WTC11 (cell line): ENCODE measurements around the gene ZNF74. TPM values are rescaled to one million over a fixed set of nuclear protein-coding genes. Genes with fewer than 3 reads are reported as not detected.

Source experiments
- CREB1 ChIP-seq: sonication (generic); formaldehyde crosslinking; IDR thresholded peaks from 2 replicates; pipeline ENCODE4 v1.8.0; 2023; ENCODE audit warnings: mild to moderate bottlenecking, missing genetic modification reagents
- CREM ChIP-seq: sonication (generic); formaldehyde crosslinking; IDR thresholded peaks from 2 replicates; pipeline ENCODE4 v1.8.1; 2022; ENCODE audit warnings: mild to moderate bottlenecking, missing genetic modification reagents, moderate library complexity
- E2F5 ChIP-seq: sonication (generic); formaldehyde crosslinking; IDR thresholded peaks from 2 replicates; pipeline ENCODE4 v1.8.1; 2022; ENCODE audit warnings: mild to moderate bottlenecking, moderate library complexity, missing genetic modification reagents
- FOXP1 ChIP-seq: sonication (generic); formaldehyde crosslinking; IDR thresholded peaks from 2 replicates; pipeline ENCODE4 v1.8.0; 2022; ENCODE audit warnings: missing genetic modification reagents, mild to moderate bottlenecking, moderate library complexity, borderline replicate concordance
- GABPB1 ChIP-seq: sonication (generic); formaldehyde crosslinking; IDR thresholded peaks from 2 replicates; pipeline ENCODE4 v1.8.1; 2023; ENCODE audit warnings: mild to moderate bottlenecking, missing genetic modification reagents
- NFATC4 ChIP-seq: fragments of 250-450 bp; sonication (Bioruptor Pico); IDR thresholded peaks from 2 replicates; pipeline ENCODE4 v1.9.0; 2021; ENCODE audit warnings: mild to moderate bottlenecking
- PRRX2 ChIP-seq: fragments of 250-450 bp; sonication (Bioruptor Pico); IDR thresholded peaks from 2 replicates; pipeline ENCODE4 v1.8.0; 2021; ENCODE audit warnings: mild to moderate bottlenecking
- SOX15 ChIP-seq: fragments of 250-450 bp; sonication (Bioruptor Pico); IDR thresholded peaks from 2 replicates; pipeline ENCODE4 v1.9.0; 2021; ENCODE audit warnings: mild to moderate bottlenecking
- TCF7 ChIP-seq: sonication (generic); formaldehyde crosslinking; IDR thresholded peaks from 2 replicates; pipeline ENCODE4 v1.8.0; 2022; ENCODE audit warnings: mild to moderate bottlenecking, low read depth, missing genetic modification reagents, moderate library complexity
- ZBTB21 ChIP-seq: sonication (generic); formaldehyde crosslinking; IDR thresholded peaks from 2 replicates; pipeline ENCODE4 v1.8.1; 2023; ENCODE audit warnings: mild to moderate bottlenecking, missing genetic modification reagents, borderline replicate concordance
- ZNF121 ChIP-seq: sonication (generic); formaldehyde crosslinking; IDR thresholded peaks from 2 replicates; pipeline ENCODE4 v1.8.0; 2023; ENCODE audit warnings: missing genetic modification reagents
- ZNF317 ChIP-seq: sonication (generic); formaldehyde crosslinking; IDR thresholded peaks from 2 replicates; pipeline ENCODE4 v1.8.1; 2023; ENCODE audit warnings: low read depth, mild to moderate bottlenecking, moderate library complexity, missing genetic modification reagents, borderline replicate concordance
- ZNF396 ChIP-seq: fragments of 250-450 bp; sonication (Bioruptor Pico); IDR thresholded peaks from 2 replicates; pipeline ENCODE4 v1.8.0; 2021; ENCODE audit warnings: mild to moderate bottlenecking, moderate library complexity, borderline replicate concordance
- total RNA-seq: library from RNA; stranded (reverse); gene quantifications from 3 replicates; pipeline ENCODE4 v1.2.3, GENCODE V29; 2021
- TF ChIP-seq, protein P1 (sequence below): sonication (generic); formaldehyde crosslinking; IDR thresholded peaks from 2 replicates; pipeline ENCODE4 v1.8.0; 2022; ENCODE audit warnings: missing genetic modification reagents
- TF ChIP-seq, protein P2 (sequence below): sonication (generic); formaldehyde crosslinking; IDR thresholded peaks from 2 replicates; pipeline ENCODE4 v1.8.1; 2023; ENCODE audit warnings: mild to moderate bottlenecking, missing genetic modification reagents
- TF ChIP-seq, protein P3 (sequence below): fragments of 250-450 bp; sonication (Bioruptor Pico); conservative IDR thresholded peaks from 2 replicates; pipeline ENCODE4 v1.9.0; 2021; ENCODE audit warnings: mild to moderate bottlenecking
- TF ChIP-seq, protein P4 (sequence below): sonication (generic); formaldehyde crosslinking; IDR thresholded peaks from 2 replicates; pipeline ENCODE4 v1.8.1; 2022; ENCODE audit warnings: mild to moderate bottlenecking, missing genetic modification reagents, moderate library complexity, borderline replicate concordance
- TF ChIP-seq, protein P5 (sequence below): sonication (generic); formaldehyde crosslinking; IDR thresholded peaks from 2 replicates; pipeline ENCODE4 v1.8.1; 2023; ENCODE audit warnings: mild to moderate bottlenecking, missing genetic modification reagents, borderline replicate concordance
- TF ChIP-seq, protein P6 (sequence below): fragments of 250-450 bp; sonication (Bioruptor Pico); IDR thresholded peaks from 2 replicates; pipeline ENCODE4 v1.8.0; 2021; ENCODE audit warnings: mild to moderate bottlenecking

ZNF74 gene
- total RNA-seq, 1 experiment from 2014 or later, result 62.8 TPM

GRCh38 chr22:20393705-20394476, at the start of gene ZNF74 (continued):
- peak; percentile 12; the same call in 1 of the 2 replicates for TF ChIP-seq GABPB1
- TF ChIP-seq, protein P1, sequence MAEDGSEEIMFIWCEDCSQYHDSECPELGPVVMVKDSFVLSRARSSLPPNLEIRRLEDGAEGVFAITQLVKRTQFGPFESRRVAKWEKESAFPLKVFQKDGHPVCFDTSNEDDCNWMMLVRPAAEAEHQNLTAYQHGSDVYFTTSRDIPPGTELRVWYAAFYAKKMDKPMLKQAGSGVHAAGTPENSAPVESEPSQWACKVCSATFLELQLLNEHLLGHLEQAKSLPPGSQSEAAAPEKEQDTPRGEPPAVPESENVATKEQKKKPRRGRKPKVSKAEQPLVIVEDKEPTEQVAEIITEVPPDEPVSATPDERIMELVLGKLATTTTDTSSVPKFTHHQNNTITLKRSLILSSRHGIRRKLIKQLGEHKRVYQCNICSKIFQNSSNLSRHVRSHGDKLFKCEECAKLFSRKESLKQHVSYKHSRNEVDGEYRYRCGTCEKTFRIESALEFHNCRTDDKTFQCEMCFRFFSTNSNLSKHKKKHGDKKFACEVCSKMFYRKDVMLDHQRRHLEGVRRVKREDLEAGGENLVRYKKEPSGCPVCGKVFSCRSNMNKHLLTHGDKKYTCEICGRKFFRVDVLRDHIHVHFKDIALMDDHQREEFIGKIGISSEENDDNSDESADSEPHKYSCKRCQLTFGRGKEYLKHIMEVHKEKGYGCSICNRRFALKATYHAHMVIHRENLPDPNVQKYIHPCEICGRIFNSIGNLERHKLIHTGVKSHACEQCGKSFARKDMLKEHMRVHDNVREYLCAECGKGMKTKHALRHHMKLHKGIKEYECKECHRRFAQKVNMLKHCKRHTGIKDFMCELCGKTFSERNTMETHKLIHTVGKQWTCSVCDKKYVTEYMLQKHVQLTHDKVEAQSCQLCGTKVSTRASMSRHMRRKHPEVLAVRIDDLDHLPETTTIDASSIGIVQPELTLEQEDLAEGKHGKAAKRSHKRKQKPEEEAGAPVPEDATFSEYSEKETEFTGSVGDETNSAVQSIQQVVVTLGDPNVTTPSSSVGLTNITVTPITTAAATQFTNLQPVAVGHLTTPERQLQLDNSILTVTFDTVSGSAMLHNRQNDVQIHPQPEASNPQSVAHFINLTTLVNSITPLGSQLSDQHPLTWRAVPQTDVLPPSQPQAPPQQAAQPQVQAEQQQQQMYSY, result peak; percentile 88
- TF ChIP-seq ZBTB21 (CRISPR knock-in tag), result no peak
- TF ChIP-seq, protein P2, sequence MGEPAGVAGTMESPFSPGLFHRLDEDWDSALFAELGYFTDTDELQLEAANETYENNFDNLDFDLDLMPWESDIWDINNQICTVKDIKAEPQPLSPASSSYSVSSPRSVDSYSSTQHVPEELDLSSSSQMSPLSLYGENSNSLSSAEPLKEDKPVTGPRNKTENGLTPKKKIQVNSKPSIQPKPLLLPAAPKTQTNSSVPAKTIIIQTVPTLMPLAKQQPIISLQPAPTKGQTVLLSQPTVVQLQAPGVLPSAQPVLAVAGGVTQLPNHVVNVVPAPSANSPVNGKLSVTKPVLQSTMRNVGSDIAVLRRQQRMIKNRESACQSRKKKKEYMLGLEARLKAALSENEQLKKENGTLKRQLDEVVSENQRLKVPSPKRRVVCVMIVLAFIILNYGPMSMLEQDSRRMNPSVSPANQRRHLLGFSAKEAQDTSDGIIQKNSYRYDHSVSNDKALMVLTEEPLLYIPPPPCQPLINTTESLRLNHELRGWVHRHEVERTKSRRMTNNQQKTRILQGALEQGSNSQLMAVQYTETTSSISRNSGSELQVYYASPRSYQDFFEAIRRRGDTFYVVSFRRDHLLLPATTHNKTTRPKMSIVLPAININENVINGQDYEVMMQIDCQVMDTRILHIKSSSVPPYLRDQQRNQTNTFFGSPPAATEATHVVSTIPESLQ (CRISPR knock-in tag), result no peak
- TF ChIP-seq ZNF396 (CRISPR knock-in tag), result no peak
- TF ChIP-seq FOXP1 (CRISPR knock-in tag), result peak; percentile 63
- peak; percentile 64; the same call in 1 of the 2 replicates for TF ChIP-seq E2F5 (CRISPR knock-in tag)
- TF ChIP-seq, protein P3, sequence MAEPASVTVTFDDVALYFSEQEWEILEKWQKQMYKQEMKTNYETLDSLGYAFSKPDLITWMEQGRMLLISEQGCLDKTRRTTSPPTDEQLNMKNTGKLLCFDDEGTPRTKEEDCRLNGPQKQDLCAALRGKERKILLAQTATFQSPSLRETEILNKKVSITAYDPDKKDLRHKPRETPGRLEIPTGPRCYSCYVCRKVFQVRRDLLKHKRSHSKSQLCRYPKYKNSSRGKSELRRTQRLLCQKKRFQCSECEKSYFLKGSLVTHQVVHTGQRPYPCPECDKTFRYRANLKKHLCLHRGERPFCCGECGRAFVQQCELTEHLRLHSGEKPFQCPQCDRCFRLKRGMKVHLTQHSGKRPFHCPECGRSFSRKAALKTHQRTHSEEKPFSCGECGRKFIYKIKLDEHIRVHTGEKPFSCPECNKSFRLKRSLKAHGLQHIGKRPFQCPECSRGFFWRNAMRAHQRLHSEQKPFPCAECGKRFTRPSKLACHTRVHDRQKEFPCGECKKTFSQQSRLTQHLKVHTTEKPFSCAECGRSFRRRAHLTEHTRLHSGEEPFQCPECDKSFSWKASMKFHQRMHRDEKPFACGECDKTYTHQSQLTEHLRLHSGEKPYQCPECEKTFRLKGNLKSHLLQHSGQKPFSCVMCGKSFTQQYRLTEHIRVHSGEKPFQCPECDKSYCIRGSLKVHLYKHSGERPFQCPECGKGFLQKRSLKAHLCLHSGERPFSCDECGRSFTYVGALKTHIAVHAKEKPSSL (CRISPR knock-in tag), result no peak
- TF ChIP-seq NFATC4 (CRISPR knock-in tag), result no peak
- no peak for TF ChIP-seq ZNF317 (CRISPR knock-in tag)
- no peak for TF ChIP-seq PRRX2 (CRISPR knock-in tag)
- TF ChIP-seq, protein P4, sequence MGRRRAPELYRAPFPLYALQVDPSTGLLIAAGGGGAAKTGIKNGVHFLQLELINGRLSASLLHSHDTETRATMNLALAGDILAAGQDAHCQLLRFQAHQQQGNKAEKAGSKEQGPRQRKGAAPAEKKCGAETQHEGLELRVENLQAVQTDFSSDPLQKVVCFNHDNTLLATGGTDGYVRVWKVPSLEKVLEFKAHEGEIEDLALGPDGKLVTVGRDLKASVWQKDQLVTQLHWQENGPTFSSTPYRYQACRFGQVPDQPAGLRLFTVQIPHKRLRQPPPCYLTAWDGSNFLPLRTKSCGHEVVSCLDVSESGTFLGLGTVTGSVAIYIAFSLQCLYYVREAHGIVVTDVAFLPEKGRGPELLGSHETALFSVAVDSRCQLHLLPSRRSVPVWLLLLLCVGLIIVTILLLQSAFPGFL, result no peak
- 0 out of 2 replicates have a peak, but pooled peaks have one; percentile 64 for TF ChIP-seq CREM (CRISPR knock-in tag)
- 0 out of 2 replicates have a peak, but pooled peaks have one; percentile 73 for TF ChIP-seq TCF7 (CRISPR knock-in tag)
- no peak for TF ChIP-seq CREB1
- no peak for TF ChIP-seq ZNF121
- no peak for TF ChIP-seq SOX15 (CRISPR knock-in tag)
- TF ChIP-seq, protein P5, sequence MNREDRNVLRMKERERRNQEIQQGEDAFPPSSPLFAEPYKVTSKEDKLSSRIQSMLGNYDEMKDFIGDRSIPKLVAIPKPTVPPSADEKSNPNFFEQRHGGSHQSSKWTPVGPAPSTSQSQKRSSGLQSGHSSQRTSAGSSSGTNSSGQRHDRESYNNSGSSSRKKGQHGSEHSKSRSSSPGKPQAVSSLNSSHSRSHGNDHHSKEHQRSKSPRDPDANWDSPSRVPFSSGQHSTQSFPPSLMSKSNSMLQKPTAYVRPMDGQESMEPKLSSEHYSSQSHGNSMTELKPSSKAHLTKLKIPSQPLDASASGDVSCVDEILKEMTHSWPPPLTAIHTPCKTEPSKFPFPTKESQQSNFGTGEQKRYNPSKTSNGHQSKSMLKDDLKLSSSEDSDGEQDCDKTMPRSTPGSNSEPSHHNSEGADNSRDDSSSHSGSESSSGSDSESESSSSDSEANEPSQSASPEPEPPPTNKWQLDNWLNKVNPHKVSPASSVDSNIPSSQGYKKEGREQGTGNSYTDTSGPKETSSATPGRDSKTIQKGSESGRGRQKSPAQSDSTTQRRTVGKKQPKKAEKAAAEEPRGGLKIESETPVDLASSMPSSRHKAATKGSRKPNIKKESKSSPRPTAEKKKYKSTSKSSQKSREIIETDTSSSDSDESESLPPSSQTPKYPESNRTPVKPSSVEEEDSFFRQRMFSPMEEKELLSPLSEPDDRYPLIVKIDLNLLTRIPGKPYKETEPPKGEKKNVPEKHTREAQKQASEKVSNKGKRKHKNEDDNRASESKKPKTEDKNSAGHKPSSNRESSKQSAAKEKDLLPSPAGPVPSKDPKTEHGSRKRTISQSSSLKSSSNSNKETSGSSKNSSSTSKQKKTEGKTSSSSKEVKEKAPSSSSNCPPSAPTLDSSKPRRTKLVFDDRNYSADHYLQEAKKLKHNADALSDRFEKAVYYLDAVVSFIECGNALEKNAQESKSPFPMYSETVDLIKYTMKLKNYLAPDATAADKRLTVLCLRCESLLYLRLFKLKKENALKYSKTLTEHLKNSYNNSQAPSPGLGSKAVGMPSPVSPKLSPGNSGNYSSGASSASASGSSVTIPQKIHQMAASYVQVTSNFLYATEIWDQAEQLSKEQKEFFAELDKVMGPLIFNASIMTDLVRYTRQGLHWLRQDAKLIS (CRISPR knock-in tag), result no peak
- TF ChIP-seq, protein P6, sequence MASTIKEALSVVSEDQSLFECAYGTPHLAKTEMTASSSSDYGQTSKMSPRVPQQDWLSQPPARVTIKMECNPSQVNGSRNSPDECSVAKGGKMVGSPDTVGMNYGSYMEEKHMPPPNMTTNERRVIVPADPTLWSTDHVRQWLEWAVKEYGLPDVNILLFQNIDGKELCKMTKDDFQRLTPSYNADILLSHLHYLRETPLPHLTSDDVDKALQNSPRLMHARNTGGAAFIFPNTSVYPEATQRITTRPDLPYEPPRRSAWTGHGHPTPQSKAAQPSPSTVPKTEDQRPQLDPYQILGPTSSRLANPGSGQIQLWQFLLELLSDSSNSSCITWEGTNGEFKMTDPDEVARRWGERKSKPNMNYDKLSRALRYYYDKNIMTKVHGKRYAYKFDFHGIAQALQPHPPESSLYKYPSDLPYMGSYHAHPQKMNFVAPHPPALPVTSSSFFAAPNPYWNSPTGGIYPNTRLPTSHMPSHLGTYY, result no peak
